Measurements from ENCODE around the gene NTPCR.
"Not testable (repeated sequence)": the region's sequence is repeated elsewhere in the genome, so short reads cannot be mapped to it uniquely, and the experiment has no call there.

The NTPCR gene

DNA sequence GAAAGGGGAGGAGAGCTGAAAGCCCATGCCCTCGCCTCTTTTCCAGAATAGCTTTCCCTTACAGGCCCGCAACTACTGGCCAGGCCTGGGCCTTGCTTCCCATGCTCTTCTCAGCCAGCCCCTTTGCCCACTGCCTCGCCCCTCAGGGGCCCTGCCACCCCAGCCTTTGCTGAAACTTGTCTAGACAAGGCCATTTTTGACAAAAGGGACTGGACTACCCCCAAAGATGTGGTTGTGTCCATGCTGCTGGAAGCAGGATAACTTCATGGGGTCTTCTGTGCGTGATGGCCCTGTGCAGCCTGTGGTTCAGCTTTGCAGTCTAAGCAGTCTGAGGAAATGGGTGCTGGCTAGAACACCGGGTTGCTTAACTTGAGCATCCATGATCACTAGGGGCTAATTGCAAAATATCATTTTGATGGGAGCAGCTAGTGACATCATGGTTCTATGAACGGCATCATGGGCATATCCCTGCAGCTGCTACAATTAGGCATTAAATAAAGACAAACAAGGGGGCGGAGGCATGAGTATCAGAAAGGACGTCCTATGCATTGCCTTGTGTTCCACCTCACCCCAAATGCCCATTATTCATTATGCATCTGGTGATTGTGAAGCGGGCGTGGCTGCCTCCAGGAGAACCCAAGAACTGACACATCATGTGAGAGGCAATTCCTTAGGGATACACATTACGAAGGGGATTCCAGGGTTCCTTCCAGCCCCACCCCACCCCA, 36.8 kb downstream of the NTPCR start:
- no peak for DNase-seq

DNA sequence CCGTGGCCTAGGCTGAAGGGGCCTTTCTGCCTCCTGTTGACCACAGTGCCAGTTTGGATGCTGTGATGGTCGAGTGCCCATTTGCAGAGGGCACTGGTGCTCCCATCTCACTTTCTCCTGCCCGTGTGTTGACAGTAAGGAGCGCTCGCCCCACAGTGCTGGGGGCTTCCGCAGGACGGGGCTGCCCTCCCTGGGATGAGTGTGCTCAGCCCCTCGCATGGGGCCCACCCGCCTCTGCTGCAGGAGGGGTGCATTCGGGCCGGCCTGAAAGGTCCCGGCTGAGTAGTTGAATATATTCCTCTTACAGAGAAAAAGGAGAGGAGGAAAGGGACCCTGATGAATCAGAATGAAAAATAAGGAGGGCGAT, 37.3 kb downstream of the NTPCR start:
- no peak for DNase-seq

DNA sequence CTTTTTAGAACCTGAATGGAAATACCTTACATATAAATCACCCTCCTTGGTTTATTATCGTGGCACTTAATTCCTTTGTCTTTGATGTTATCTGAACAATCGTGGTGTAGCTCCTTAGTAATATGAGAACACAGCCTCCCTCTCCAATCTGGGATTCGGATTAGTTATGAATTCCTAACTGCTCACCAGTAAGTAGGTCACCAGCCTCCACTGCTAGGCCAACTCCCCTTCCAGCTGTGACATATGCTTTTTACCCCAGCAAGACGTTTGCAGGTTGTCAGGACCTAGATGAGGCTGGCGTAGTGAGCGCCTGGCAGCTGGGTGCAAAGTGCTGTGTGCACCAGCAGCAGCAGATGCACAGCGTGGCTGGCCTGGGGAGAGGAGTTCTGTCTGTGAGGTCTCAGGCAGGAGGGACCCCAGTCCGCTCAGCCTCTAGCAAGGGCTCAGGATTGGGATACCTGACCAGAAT, 38.2 kb downstream of the NTPCR start:
- DNase-seq: no peak

DNA sequence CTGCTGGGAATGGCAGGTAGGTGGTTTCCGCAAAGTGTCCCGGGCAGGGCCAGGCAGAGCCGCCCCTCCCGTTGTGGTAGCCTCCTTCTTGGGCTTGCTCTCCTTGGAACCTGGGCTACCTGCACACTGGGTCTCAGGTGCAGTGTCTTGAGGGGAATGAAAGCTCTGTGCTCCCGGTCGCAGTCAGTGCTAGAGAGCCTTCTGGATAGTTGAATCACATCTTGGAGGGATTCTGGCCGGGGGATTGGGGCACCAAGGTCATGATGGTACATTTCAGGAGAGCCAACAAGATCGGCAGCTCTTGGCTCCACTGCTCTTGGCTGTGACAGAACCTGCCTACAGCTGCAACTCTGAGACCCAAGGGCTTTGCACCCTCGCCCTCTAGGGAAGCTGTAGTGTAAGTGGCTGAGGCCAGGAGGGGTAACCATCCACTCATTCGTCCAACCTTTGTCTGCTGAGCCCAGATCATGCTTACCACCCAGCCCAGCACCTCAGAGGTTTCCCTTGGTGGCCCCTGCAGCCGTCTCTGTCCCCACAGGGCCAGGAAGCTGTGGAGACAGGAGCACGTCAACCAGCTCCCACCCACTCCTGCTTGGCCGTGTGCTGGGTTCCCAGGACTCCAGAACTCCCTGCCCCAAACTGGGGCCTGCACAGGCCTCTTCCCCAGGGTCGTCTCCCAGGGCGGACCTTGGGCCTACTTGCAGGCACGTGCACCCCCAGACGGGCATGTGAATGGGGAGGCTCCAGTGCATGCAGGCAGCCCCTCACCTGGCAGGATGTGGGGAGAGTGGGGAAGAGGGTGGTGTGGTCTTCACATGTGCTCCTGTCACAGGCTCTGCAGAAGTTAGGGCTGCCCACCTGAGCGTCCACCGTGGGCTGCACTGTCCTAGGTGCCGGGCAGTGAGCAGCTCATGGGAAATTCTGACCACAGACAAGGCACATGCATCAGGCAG, 40.0 kb downstream of the NTPCR start:
- DNase-seq: no peak

DNA sequence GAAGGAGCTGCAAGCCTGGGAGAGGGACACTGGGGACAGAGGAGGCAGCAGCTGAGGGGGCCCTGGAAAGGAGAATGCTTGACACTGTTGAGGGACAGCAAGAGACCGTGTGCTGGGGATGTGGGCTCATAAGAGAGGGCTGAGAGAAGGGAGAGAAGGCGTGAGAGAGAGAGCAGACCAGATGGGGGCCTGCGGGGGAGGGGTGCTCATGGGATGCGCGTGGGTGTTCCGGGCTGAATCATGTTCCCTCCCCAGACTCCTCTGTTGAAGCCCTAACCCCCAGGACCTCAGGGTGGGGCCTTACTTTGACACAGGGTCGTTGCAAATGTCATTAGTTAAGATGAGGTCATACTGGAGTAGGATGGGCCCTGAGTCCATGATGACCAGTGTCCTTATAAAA, 40.8 kb downstream of the NTPCR start:
- DNase-seq: no peak

DNA sequence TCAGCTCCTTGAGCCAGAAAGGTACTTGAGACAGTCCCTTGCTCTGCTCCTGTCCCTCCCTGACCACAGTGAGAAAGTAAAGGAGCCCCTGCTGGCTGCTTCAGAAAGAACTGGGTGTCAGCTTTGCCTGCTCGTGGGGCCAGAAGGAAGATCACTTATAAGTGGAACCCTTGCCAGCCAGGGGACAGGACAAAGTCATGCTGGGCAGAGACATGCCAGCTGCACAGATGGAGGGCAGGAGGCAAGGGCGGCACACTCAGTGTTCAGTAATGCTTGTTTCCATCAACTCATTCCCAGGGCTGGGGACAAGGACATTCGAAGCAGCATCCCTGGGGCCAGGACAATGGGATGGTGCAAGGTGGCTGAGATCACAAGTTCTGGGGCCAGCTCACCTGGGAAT, 41.8 kb downstream of the NTPCR start:
- DNase-seq: no peak

DNA sequence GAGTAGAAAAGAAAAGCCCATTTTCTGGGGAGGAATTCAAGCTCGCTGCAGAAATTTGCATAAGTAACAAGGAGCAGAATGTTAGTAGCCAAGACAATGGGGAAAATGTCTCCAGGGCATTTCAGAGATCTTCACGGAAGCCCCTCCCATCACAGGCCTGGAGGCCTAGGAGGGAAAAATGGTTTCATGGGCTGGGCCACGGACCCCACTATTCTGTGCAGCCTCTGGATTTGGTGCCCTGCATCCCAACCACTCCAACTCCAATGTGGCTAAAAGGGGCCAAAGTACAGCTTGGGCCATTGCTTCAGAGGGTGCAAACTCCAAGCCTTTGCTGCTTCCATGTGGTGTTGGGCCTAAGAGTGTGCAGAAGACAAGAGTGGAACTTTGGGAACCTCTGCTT, 43.1 kb downstream of the NTPCR start:
- no peak for DNase-seq

DNA sequence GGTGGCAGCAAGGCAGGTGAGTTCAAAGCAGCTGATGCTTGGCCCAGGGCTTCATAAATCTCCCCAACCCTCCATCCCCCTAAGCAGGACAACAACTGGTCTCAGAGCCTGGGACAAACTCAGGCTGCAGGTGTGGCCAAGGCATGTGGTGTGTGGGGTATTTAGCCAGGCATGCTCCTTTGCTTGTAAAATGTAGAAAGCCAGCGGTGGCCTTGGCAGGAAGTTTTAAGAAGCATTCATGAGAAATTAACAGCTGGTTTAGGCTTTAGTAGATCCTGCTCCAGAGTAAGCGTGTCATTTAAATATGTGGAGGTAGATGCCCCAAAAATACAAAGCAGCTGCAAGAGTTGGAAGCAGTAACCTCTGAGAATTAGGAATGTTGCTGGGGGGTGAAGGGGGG, 44.8 kb downstream of the NTPCR start:
- no peak for DNase-seq

DNA sequence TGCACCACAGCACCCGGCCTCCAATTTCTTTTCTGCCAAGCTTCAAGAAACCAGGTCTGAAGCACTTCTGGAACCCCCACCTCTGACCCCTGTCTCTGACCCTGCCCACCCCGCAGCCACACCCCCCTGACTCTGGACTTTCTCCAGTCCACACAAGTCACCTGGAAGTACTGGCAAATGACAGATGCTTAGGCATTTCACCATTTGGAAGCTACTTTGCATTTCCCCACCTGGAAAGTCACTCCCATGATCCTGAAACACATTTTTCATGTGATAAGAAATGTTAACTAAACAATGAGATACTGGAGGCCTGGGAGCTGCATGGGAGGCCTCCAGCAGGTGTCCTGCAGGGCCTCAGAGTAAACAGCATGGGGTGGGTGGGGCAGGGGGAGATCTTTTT, 45.7 kb downstream of the NTPCR start:
- DNase-seq: no peak

DNA sequence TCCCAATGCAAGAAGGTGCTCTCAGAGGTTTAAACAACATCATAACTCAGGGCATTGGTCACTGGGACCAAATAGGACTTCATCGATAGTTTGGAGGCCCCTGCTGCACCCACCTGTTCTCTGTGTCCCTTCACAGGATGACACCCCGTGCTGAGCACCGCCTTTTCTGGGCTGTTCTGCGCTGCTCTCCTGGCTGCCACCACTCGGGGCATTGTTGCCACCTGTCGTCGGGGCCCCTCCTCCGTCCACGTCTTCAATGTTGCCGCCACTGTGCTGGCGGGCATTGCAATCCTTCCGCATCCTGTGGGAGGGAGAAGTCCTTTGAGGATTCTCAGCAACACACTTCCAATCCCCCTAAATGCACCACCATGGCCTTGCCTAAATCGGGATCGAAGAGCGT, 47.7 kb downstream of the NTPCR start:
- DNase-seq: no peak

DNA sequence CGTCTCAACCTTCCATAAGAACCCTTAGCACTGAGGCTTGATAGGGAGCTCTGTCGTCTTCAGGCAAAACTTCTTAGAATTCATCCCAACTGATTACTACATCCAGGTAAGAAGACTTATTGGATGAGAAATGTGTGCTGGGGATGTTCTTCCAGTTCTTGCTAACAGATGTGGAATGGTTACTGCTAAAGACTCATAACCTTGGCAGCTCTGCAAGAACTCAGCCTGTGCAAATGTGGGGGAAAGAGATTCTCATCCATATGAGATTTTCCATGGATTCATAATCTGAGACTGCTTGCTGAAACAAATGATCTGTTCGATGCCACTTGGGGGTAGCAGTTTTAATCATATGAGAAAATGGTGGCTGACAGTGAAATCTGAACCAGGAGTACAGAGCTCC, 48.2 kb downstream of the NTPCR start:
- no peak for DNase-seq

DNA sequence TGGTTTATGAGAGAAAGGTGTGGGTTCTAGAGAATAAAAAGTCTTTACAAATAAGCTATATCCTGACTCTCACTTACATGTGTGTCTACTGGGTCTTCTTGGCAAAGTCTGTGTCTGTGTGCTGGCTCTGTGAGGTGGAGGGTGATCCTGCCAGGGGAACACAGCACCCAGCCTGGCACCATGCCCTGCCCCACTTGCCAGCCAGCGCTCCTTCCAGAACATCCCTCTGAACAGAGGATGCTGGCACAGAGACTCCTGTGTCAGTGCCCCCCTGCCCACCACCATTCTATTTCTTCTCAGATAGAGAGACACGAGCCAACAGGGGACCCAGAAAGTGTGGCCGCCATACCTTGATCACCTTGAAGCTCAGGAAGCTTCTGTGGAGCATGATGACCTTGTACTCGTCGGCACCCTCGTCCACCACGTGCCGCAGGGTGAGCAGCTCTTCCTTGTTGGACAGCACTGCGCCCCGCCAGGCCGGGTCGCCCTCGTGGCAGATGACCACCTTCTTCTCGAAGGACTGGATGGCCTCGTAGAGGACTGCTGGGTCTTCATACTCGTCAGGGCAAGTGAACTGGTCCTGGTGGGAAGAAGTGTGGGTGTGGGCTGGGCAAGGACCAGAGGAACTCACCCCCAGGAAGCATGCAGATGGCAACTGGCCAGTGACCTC, 49.7 kb downstream of the NTPCR start:
- DNase-seq: no peak

DNA sequence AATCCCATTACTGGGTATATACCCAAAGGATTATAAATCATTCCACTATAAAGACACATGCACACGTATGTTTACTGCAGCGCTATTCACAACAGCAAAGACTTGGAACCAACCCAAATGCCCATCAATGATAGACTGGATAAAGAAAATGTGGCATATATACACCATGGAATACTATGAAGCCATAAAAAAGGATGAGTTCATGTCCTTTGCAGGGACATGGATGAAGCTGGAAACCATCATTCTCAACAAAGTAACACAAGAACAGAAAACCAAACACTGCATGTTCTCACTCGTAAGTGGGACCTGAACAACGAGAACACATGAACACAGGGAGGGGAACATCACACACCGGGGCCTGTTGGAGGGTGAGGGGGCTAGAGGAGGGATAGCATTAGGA, 53.2 kb downstream of the NTPCR start:
- not testable (repeated sequence) for DNase-seq

DNA sequence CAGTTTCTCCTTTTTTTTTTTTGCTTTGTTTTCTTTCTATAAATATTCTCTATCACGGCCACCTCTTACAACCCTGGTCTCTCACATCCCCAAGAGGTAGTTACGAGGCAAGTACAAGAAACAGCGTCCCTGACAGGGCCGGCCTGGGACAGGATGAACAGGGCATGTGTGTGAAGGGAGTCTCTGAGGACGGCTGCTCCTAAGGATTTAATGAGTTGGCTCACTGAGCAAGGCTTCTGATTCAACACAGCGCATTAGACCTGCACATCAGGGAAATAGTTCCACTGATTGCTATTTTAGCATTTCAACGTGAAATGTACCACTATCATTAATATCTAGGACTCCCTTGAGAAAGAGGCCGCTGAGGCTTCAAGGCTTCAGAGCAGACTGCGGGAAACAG, 54.0 kb downstream of the NTPCR start:
- no peak for DNase-seq

DNA sequence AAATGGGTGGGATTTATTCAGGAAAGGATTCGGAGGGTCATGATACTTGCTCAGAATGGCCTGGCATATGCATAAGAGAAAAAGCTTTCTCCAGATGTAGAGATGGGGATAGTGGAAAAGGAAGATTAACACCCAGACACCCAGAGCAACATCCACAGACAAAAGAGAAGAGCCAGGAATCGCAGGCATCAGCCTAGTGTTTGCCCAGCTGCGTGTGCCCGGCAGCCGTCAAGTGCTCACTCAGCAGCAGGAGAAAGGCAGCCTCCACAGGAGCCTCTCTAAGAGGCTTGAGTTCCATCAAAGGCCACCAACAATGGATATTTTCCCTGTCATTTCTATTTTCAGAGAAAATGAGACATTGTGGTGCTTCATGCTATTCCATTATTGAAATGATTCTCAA, 54.7 kb downstream of the NTPCR start:
- DNase-seq: peak; percentile 21

DNA sequence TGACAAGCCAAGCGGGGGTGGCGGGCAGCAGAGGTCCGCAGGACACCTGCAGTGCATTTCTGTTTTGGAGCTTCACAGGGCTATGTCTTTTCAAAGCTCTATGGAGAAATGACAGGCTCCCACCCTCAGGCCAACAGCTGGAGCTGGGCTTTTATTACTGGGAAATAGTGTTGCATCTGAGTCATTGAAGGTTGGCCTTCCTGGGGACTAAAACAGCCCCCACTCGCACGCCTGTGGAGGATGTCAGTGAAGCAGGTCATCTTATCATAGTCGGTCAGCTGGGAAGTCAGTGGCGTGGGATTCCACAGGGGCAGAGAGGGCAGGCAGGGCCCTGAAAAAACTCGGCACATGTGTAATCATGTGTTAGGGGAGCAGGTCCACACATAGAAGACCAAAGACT, 55.3 kb downstream of the NTPCR start:
- no peak for DNase-seq

DNA sequence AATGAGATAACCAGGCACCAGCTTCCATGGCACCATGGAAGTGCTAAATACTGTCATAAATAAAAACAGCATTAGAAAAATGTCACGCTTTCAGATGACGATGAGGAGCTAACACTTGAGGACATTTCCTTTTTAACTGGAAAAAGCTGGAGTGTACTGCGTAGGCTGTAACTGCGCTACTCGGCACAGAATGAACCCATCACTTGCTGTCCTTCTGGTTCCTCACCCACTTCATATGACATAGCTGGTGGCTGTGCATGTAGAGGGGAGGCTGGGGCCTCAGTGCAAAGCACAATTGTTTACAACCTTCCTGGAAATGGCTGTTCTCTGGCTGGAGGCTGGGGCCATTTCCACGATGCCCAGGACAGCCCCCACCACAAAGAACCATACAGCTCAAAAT, 55.7 kb downstream of the NTPCR start:
- no peak for DNase-seq

DNA sequence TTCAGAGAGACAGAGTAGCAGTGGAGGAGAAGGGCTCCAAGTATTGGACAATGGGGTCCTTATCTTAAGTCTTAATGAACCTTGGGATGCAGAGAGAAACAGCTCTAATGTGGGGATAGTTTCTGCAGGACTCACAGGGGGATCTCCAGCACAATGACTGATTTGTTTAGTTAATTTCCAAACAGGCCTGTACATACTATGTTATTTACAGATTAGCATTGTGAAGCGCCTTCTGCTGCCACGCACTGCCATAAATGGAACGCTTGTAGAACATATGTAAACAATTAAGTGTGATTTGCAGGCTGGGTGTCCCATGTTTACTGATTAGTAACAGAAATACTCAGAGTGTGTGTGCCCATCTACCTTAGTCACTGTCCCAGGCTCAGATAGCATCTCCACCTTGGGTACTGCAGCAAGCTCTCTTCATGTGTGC, 56.1 kb downstream of the NTPCR start:
- no peak for DNase-seq

DNA sequence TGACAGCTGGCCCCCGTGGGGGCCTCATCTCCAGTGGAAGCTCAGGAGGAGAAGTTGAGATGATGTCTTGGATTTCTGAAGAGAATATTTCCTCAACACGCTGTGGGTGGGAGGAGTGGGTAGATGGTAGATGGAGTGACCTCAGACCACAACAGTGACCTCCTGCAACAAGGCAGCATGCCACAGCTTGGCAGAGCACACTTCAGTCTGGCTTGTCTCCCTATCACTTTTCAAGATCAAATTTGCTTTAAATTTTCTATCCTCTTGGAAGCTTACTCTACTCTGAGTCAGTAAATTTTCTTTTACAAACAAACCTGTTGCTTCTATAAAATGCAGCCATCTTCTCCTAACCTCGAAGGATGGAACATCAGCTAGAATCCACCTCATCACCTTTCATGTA, 59.7 kb downstream of the NTPCR start:
- no peak for DNase-seq

DNA sequence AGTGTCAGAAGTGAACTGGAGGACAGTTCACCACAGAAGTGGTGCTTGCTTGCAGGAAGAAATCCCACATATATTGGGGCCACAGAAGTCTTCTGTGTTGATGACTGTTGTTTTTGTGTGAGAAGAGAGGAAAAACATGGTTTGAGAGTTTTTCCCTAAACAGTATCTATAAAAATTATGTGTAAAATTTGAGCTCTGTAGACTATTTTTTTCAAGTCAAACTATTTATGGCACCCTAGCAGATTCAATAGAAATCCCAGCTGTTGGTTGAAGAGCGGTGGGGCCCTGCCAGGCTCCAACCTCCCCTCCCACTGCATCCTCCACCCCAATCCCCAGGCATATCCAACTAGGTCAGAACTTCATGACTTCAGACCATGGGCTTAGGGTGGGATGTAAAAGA, 61.6 kb downstream of the NTPCR start:
- DNase-seq: no peak

DNA sequence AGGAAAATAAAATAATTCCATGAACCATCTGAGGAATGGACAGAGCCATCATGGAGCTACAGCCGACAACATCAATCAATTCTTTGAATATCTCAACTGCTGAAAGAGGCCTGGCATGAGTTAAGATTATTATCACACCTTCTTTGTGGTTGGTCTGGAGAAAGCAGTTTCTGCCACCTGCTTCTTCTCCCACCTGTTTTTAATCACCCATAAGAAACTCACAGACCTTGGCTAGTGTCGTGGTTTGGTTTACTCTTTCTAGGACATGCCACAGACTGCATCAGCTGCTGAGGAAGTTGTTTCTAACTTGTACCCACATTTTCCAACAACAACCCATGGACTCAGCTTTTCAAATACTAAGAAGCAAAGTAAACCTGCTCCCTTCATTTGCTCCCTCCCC, 65.6 kb downstream of the NTPCR start:
- DNase-seq: no peak

DNA sequence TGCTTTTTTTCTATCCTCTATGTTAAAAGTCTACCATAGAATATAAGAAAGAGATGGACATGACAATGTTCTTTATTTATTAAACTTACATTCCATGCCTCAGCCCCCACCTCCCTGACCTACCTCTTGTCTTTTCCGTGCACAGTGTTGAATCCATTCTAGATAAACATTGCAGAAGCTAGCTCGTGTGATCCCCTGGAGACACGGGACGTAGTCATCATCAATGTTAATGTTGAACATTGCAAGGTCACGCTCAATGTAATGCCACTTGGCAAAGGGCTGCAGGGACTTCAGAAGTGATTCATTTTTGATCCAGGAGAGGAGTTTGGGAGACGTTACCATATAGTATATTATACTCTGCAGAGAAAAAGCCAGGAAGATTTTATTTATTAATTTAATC, 66.4 kb downstream of the NTPCR start:
- DNase-seq: no peak

DNA sequence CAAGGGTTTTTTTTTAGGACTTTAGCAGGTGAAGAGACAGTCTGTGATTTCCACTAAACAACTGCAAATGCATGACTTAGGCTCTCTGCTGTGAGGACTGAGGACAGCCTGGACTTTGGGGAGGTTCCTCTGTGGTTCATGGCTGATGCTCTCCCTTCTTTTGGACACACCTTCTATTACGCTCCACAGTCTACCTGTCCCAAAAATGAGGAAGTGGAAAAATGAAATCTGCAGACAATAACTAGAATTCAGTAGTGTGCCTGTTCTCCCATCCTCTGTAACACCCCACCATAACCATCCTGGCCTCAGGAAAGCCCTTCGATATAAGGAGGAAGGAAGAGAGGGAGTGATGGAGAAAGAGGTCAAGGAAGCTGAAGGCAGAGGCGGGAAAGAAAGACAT, 68.7 kb downstream of the NTPCR start:
- DNase-seq: no peak
